ENCODE measurements around the gene IMMT.

IMMT gene

GRCh38 chr2:86105969-86106945 is 89.0 kb downstream of the IMMT start, which contains the start of gene PTCD3:
Gene PTCD3, plus strand, starts transcription at chr2:86106235. Its CDS starts 13 bp downstream, at chr2:86106248.
- H3K4me3 ChIP-seq (ENCODE audit: low read depth, low read length): peak within 1 kb of the TSS; percentile 94
- peak; percentile 98 for DNase-seq (ENCODE audit: low read depth)
- no peak for TF ChIP-seq CTCF (conservative IDR thresholded peaks at IDR 0.05; ENCODE audit: low read depth, low read length)

- no peak for TF ChIP-seq CTCF (conservative IDR thresholded peaks at IDR 0.05; ENCODE audit: low read depth, low read length)
- DNase-seq (ENCODE audit: low read depth): peak; percentile 98
- H3K4me3 ChIP-seq (ENCODE audit: low read depth, low read length): peak within 1 kb of the TSS; percentile 94
These were observed 89.9 kb downstream of the IMMT start, which contains the start of gene POLR1A for GRCh38 chr2:86105252-86105968. Gene POLR1A, minus strand, starts transcription at chr2:86105886. Its CDS starts 110 bp downstream, at chr2:86105776.

GRCh38 chr2:86102157-86102556 is 93.1 kb downstream of the IMMT start:
- H3K4me3 ChIP-seq (ENCODE audit: low read depth, low read length): no peak overlapping the region
- no peak for DNase-seq (ENCODE audit: low read depth)
- no peak for TF ChIP-seq CTCF (conservative IDR thresholded peaks at IDR 0.05; ENCODE audit: low read depth, low read length)

GRCh38 chr2:86097913-86098312 is 97.3 kb downstream of the IMMT start:
- no peak overlapping the region for H3K4me3 ChIP-seq (ENCODE audit: low read depth, low read length)
- TF ChIP-seq CTCF (conservative IDR thresholded peaks at IDR 0.05; ENCODE audit: low read depth, low read length): no peak
- DNase-seq (ENCODE audit: low read depth): no peak

GRCh38 chr2:86097114-86097896 is 98.0 kb downstream of the IMMT start:
- no peak for TF ChIP-seq CTCF (conservative IDR thresholded peaks at IDR 0.05; ENCODE audit: low read depth, low read length)
- H3K4me3 ChIP-seq (ENCODE audit: low read depth, low read length): no peak overlapping the region
- no peak for DNase-seq (ENCODE audit: low read depth)

GRCh38 chr2:86094229-86094628 is 101.0 kb downstream of the IMMT start:
- H3K4me3 ChIP-seq (ENCODE audit: low read depth, low read length): no peak overlapping the region
- no peak for DNase-seq (ENCODE audit: low read depth)
- no peak for TF ChIP-seq CTCF (conservative IDR thresholded peaks at IDR 0.05; ENCODE audit: low read depth, low read length)

All from choroid plexus epithelial cell (primary cell).